HepG2 (cell line): Measurements from ENCODE around the gene UBQLN1. TPM values are rescaled to one million over a fixed set of nuclear protein-coding genes. Genes with fewer than 3 reads are reported as not detected.
A peak's percentile ranks its signal among the peaks of the same experiment; 100 is the strongest.

Source experiments
- E2F2 ChIP-seq: sonication (generic); formaldehyde crosslinking; IDR thresholded peaks from 2 replicates; pipeline ENCODE4 v1.4.0; 2020; ENCODE audit warnings: missing genetic modification reagents, borderline replicate concordance
- EZH2 ChIP-seq: conservative IDR thresholded peaks from 2 replicates; pipeline ENCODE4 v1.6.1; 2012; ENCODE audit warnings: mild to moderate bottlenecking, low read depth, low read length, moderate library complexity
- FOXC1 ChIP-seq: sonication (generic); formaldehyde crosslinking; IDR thresholded peaks from 2 replicates; pipeline ENCODE4 v1.8.0; 2022; ENCODE audit warnings: mild to moderate bottlenecking, missing genetic modification reagents, borderline replicate concordance
- GFI1 ChIP-seq: sonication (generic); formaldehyde crosslinking; IDR thresholded peaks from 2 replicates; pipeline ENCODE4 v1.5.0; 2020; ENCODE audit warnings: missing genetic modification reagents, mild to moderate bottlenecking, borderline replicate concordance
- GRHL1 ChIP-seq: sonication (generic); formaldehyde crosslinking; conservative IDR thresholded peaks from 2 replicates; pipeline ENCODE4 v1.8.0; 2022; ENCODE audit warnings: missing genetic modification reagents
- HOMEZ ChIP-seq: IDR thresholded peaks from 2 replicates; pipeline ENCODE4 v1.6.1; 2016; ENCODE audit warnings: low read depth
- KAT8 ChIP-seq: IDR thresholded peaks from 2 replicates; pipeline ENCODE4 v1.6.1; 2016; ENCODE audit warnings: missing genetic modification reagents, missing compliant biosample characterization
- MBNL3 ChIP-seq: fragments of 250-450 bp; sonication (Bioruptor Pico); conservative IDR thresholded peaks from 2 replicates; pipeline ENCODE4 v1.8.0; 2022; ENCODE audit warnings: mild to moderate bottlenecking, inconsistent platforms
- PATZ1 ChIP-seq: sonication (generic); formaldehyde crosslinking; IDR thresholded peaks from 2 replicates; pipeline ENCODE4 v1.4.0; 2020; ENCODE audit warnings: missing genetic modification reagents
- PRDM15 ChIP-seq: sonication (generic); formaldehyde crosslinking; IDR thresholded peaks from 2 replicates; pipeline ENCODE4 v1.4.0; 2020; ENCODE audit warnings: missing genetic modification reagents
- RBM22 ChIP-seq: fragments of 200-400 bp; formaldehyde crosslinking; optimal IDR thresholded peaks from 2 replicates; pipeline ENCODE3; 2017; ENCODE audit warnings: mild to moderate bottlenecking, low read length, moderate library complexity
- RFX1 ChIP-seq: fragments of 450-650 bp; IDR thresholded peaks from 2 replicates; pipeline ENCODE4 v1.6.1; 2017
- RNF2 ChIP-seq: fragments of 450-650 bp; conservative IDR thresholded peaks from 2 replicates; pipeline ENCODE4 v1.6.1; 2016; ENCODE audit warnings: low read depth
- SUZ12 ChIP-seq: fragments of 150-350 bp; IDR thresholded peaks from 2 replicates; pipeline ENCODE4 v1.6.1; 2014; ENCODE audit warnings: low read depth, low read length
- THRA ChIP-seq: sonication (generic); formaldehyde crosslinking; IDR thresholded peaks from 2 replicates; pipeline ENCODE4 v1.4.0; 2020; ENCODE audit warnings: missing genetic modification reagents, borderline replicate concordance
- ZBTB38 ChIP-seq: sonication (generic); formaldehyde crosslinking; IDR thresholded peaks from 2 replicates; pipeline ENCODE4 v1.5.1; 2020; ENCODE audit warnings: mild to moderate bottlenecking, missing genetic modification reagents
- ZNF605 ChIP-seq: sonication (generic); formaldehyde crosslinking; IDR thresholded peaks from 2 replicates; pipeline ENCODE4 v1.8.0; 2022; ENCODE audit warnings: mild to moderate bottlenecking, missing genetic modification reagents
- polyA plus RNA-seq, 8 experiments: library from polyadenylated mRNA; depleted of rRNA in 3 of 8; stranded (reverse) in 7 of 8; unstranded in 1 of 8; fragments of >200 nt; fragmentation: Illumina TruSeq in 4 of 8; extraction: Trizol in 4 of 8; gene quantifications; 2 replicates each; pipeline versions ENCODE4 v1.2.1 to v1.2.3, GENCODE V29; 2011 to 2016; ENCODE audit warnings: low read depth in 4 of 8, missing spikeins in 1 of 8, mixed read lengths in 1 of 8; ENCODE audit not compliant: insufficient read depth in 1 of 8
- total RNA-seq, 5 experiments: library from RNA; depleted of rRNA; stranded (reverse); fragments of >200 nt; fragmentation: Illumina TruSeq; extraction: Trizol; gene quantifications; 2 replicates each; pipeline ENCODE4 v1.2.3, GENCODE V29; 2016; ENCODE audit warnings: low read depth in 1 of 5

Gene UBQLN1
- total and polyA plus RNA-seq, 2 of the 13 experiments (the other 11 are each of a cell fraction or from before 2014, with no cell fraction given) = 78.1 to 83.8 TPM

- 0 out of 2 replicates have a peak, but pooled peaks have one; percentile 8 for TF ChIP-seq E2F2 (CRISPR knock-in tag)
- peak; percentile 43; the same call in 1 of the 2 replicates for TF ChIP-seq SUZ12
- peak; percentile 89 for TF ChIP-seq RNF2
- TF ChIP-seq MBNL3 = no peak
- TF ChIP-seq GRHL1 (CRISPR knock-in tag) = no peak
- 0 out of 2 replicates have a peak, but pooled peaks have one; percentile 33 for TF ChIP-seq HOMEZ (CRISPR knock-in tag)
- no peak for TF ChIP-seq EZH2
- peak; percentile 50; the same call in 1 of the 2 replicates for TF ChIP-seq PRDM15
- no peak; the same call in 1 of the 2 replicates for TF ChIP-seq THRA (CRISPR knock-in tag)
- peak; percentile 24; the same call in 1 of the 2 replicates for TF ChIP-seq PATZ1 (CRISPR knock-in tag)
- peak; percentile 38; the same call in 1 of the 2 replicates for TF ChIP-seq ZNF605 (CRISPR knock-in tag)
- TF ChIP-seq RFX1 = no peak
- peak; percentile 98 for TF ChIP-seq KAT8 (CRISPR knock-in tag)
- TF ChIP-seq FOXC1 = peak; percentile 53; the same call in 1 of the 2 replicates
- TF ChIP-seq ZBTB38 (CRISPR knock-in tag) = peak; percentile 70; the same call in 1 of the 2 replicates
- no peak for TF ChIP-seq RBM22
- peak; percentile 88 for TF ChIP-seq GFI1 (CRISPR knock-in tag)
These were observed at the start of gene UBQLN1 (continued) for GRCh38 chr9:83707768-83708514.
